ENCODE data around the gene EVA1A.
"Not testable (repeated sequence)": the region's sequence is repeated elsewhere in the genome, so short reads cannot be mapped to it uniquely, and the experiment has no call there.

EVA1A gene

DNA sequence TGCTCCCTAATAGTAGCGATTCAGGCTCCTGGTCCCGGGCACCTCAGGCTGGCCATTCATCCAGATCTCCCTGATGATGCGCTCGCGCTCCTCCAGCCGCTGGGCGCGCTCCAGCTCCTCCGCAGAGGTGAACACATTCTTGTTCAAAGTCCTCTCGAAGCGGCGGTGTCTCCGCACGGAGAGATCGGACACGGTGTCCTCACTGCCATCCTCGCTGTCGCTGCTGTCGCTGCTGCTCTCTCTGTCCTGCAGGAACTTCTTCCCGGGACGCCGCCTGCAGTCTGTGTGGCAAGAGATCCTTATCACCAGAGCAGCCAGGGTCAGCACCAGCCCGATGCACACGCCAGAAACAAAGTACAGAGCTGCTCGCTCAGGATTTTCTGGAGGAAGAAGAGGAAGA lies 67.5 kb downstream of the EVA1A start:
- DNase-seq (ENCODE audit: insufficient read length, low spot score), result no peak
- no peak for FAIRE-seq

DNA sequence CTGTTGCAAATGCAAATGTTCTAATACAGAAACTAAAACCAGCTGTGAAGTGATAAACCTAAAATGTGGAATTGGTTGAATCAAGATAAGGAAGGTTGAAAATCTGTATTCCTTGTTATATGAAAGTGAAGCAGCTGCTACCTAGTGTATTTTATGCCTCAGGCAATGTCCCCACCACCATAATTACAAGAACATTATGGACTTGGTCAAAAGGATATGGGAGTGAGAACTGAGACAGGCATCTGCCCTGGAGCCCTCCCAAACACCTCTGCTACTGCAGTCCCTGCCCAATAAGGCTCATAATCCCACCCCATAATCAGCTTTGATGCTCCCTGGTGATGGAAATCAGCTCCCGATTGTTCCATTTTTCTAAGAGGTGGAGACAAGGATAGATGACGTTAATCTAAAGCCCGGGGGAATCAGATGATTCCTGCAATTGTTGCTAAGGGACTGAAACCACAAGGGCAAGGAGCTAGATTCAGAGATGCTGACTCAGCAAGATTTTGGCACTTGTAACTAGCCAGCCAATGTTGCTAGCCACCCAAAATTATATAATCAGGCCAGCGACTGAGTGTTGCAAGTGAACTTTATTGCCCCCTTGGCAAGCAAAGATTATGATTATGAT lies 69.5 kb downstream of the EVA1A start:
- FAIRE-seq, result no peak
- DNase-seq (ENCODE audit: insufficient read length, low spot score), result no peak

DNA sequence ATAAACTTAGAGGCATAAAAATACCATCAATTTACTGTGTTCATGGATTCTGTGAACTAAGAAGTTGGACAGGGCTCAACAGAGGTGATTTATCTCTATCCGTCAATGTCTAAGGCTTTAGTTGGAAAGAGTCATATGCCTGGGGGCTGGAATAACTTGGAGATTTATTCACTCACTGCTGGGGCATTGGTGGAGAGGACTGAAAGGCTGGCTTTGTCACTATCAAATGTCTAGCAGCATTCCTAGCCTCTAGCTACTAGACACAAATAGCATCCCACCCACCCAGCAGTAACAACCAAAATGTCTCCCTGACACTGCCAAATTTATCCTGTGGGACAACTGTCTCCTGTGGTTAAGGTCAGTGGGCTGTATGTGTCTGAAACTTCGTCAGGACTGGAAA lies 71.0 kb downstream of the EVA1A start:
- DNase-seq (ENCODE audit: insufficient read length, low spot score), result no peak
- FAIRE-seq, result no peak

DNA sequence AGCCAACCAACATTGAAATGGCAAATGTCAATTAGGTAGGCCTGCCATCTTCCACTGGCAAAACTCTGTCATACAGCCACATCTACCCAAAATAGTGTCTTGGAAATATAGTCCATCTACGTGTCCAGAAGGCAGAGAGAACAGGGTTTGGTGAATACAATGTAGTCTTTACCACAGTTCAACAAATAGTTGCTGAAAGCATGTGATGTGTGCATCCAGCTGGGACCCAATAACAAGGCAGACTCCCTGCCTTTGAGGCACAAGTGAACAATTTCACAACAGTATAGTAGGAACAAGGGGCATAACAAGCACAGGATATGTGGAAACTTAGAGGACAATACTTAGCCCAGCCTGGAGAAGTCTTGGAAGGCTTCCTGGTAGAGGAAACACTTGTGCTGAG lies 72.6 kb downstream of the EVA1A start:
- DNase-seq (ENCODE audit: insufficient read length, low spot score) (no peak), FAIRE-seq (no peak)

DNA sequence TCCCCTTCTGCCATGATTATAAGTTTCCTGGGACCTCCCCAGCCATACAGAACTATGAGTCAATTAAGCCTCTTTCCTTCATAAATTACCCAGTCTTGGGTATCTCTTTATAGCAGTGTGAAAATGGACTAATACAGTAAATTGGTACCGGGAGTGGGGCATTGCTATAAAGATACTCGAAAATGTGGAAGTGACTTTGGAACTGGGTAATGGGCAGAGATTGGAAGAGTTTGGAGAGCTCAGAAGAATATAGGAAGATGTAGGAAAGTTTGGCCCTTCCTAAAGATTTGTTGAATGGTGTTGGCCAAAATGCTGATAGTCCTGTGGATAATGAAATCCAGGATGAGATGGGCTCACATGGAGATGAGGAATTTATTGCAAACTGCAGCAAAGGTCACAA lies 74.0 kb downstream of the EVA1A start:
- not testable (repeated sequence) for DNase-seq (ENCODE audit: insufficient read length, low spot score)

DNA sequence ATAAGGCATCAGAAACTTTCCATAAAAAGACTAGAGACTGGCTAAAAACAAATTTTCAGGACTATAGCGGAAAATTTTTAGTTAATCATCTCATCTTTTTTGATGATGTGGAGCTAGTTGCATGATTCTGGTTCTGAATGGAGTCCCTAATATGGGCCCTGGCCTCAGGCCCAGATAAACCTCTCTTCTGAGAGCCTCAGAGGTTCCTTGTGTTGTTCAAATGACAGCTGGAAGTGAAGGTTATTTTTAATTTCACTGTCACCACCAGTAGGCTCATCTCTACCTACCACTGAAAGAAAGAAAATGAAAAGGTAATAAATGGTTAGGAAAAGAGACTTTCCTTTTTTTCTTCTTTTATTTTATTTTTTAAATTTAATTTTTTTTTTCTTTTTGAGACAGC lies 75.9 kb downstream of the EVA1A start:
- FAIRE-seq (no peak), DNase-seq (ENCODE audit: insufficient read length, low spot score) (no peak)

More for the DNA sequence above, 74.0 kb downstream of the EVA1A start:
- not testable (repeated sequence) for FAIRE-seq

DNA sequence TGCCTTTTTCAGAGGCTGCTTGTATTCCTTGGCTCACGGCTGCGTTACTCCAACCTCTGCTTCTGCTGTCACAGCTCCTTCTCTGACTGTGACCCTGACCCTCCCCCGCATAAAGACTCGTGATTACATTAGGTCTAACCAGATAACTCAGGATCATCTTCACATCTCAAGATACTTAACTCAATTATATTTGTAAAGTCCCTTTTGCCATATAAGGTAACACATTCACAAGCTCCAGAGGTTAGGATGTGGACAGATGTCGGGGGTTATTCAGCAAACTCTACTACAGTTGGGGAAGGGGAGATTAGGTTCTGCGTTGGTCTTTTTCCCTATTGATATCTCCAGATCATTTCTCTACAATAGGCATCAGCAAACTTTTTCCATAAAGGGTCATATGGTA lies 76.9 kb downstream of the EVA1A start:
- FAIRE-seq (no peak), DNase-seq (ENCODE audit: insufficient read length, low spot score) (no peak)

DNA sequence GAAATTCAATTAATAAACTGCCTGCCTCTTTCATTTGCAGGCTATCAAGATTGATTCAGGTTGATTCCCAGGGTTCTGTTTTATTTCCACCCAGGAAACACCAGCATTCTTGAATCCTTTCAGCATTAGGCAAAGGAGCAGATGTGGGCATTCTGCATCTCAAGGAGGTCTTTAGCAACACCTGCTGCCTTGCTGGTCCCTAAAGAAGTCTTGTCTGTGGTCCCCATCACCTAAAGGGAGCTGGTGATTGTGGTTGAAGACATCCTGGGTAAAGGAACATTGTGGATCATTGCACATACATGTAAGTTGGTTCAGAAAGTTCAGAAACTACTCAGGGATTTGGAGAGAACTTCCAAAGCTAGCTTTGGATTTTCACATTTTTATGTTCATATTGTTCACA lies 78.3 kb downstream of the EVA1A start:
- FAIRE-seq (no peak), DNase-seq (ENCODE audit: insufficient read length, low spot score) (no peak)

DNA sequence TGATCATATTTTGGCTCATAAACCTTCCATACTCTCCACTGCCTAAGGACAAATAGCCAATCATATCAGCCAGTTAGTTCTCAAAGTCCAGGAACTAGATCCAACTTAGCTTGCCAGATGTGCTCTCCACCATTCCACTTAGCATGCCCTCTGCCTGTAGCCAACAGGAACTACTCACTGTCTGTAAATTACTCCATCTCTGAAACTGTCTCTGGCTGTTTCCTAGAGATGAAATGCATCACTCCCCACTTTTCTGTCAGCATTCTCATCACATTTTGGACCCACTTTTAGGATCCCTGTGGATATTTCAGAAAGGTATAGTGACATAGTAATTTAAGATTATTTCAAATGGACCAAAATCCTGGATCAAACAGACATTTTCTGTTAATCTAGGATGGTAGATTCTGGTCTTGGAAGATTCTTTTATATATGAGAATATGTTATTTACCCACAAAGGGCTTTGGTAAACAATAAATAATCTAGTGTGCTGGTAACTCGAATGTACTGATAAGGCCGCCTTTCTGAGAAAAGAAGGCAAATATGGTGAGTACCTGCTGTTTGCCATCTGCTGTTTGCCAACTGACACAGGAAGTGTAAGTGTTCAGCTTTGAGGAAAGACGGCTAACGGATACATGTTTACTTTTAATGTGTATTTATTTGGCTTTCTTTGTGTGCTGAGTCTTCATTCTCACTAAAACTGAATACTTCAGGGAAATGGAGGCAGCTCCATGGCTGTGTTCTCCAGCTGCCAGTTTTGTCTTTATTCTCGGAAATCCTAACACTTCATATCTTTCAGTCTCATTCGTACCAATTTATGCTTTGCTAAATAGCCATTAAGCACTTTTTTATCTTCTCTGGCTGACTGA lies 79.5 kb downstream of the EVA1A start:
- no peak for DNase-seq (ENCODE audit: insufficient read length, low spot score)

DNA sequence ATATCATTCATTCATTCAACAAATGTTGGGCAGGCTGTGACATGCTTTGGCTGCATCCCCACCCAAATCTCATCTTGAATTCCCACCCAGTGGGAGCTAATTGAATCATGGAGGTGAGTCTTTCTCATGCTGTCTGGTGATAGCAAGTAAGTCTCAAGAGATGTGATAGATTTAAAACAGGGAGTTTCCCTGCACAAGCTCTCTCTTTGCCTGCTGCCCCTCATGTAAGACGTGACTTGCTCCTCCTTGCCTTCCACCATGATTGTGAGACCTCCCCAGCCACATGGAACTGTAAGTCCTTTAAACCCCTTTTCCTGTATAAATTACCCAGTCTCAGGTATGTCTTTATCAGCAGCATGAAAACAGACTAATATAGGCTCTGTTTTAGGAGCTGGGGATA lies 83.0 kb downstream of the EVA1A start:
- not testable (repeated sequence) for FAIRE-seq; DNase-seq (ENCODE audit: insufficient read length, low spot score)

More for the DNA sequence above, 79.5 kb downstream of the EVA1A start:
- no peak for FAIRE-seq

DNA sequence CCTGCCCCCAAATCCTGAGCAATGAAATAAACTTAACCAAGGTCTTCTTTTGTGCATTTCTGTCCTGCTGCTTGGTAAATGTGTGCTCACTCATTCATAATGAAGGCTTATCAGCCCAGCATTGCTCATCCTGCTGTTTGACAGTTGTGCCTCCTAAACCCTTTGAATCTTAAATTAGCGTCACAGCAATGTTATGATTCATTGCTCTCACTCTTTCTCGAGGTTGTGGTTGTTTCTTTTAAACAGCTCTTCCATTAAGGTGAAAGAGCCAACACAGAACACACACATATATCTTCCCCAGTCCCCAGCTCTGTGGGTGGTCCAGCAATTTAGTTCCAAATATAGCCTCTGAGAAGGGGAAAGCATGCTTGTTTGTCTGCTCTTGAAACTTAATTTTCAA lies 84.0 kb downstream of the EVA1A start:
- FAIRE-seq, result no peak
- DNase-seq (ENCODE audit: insufficient read length, low spot score), result no peak

DNA sequence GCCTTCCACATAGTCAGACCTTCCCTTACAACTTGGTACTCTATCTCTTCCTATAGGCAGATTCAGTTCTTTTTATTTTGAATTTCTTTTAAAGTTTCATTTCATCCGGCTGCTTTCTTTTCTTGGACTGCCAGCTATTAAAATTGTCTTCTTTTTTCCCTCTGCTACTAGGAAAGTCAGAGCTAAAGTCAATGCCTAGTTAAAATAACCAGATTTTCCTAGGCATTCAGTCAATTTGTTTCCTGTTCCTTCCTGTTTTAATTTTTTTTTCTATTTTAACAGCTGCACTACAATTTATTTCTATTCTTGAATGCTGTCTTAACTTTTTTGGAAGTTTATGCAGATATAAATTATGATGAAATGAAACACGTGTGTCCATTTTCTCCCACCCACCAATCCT lies 84.8 kb downstream of the EVA1A start:
- DNase-seq (ENCODE audit: insufficient read length, low spot score) (no peak), FAIRE-seq (no peak)

DNA sequence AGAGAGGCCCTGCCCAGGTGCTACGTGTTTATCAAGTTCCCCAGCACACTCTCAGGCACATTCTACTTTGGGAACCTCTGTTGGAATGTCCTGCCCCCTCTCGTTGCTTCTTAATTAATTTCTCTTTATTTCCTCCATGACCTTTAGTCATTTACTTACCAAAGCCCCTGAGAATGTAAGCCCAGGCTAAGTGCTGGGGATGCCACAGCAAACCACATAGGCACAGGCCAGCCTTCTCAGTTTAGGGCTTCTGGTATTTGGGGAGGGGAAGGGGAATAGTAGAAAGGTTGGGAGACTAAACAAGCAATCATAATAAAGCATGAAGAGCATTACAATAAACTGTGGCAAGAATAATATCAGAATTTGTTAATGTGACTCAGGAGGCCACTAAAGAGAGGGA lies 85.7 kb downstream of the EVA1A start:
- FAIRE-seq (no peak), DNase-seq (ENCODE audit: insufficient read length, low spot score) (no peak)

DNA sequence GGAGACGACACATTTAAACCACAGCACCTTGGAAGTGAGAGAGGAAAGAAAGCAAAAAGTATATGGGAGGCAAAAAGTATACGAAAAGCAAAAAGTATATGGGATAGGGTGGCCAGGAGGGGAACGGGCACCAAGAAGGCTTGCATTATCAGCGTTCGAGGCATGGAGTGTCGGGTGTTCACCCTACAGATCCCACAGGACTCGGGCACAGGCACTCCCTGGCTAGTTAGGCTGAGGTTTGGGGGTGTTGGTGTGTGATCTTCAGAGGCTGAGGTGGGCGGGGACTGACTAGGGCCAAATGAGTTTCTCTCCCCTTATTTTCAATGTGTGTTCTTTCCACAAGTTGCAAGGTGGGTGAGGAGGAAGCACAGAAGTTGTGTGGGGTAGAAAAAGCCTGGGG lies 86.6 kb downstream of the EVA1A start:
- DNase-seq (ENCODE audit: insufficient read length, low spot score), result no peak
- no peak for FAIRE-seq

DNA sequence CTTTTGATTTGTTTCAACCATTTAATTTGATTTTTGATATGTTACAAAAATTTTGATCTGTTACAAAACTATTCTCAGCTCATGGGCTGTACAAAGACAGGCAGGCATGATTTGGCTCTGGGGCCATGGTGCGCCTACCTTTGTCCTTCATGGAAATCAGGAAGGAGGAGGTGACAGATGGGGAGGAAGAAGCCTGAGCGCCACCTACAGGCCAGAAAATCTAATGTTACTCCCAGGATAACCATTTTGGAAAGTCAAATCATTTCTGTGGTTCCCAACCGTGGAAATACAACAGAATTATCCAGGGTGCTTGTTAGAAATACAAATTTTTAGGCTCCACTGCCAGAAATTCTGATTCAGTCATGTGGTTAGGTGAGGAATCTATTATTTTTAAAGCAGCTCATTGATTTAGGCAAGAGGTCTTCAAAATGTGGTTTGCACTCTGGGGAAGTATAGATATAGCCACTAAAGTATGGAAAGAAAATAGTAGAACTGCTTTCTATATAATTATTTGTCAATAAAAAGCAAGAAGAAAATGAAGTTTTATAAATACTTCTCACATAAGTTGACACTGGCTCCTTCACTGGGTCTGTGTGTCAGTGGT lies 93.9 kb downstream of the EVA1A start:
- DNase-seq (ENCODE audit: insufficient read length, low spot score), result peak; percentile 12

DNA sequence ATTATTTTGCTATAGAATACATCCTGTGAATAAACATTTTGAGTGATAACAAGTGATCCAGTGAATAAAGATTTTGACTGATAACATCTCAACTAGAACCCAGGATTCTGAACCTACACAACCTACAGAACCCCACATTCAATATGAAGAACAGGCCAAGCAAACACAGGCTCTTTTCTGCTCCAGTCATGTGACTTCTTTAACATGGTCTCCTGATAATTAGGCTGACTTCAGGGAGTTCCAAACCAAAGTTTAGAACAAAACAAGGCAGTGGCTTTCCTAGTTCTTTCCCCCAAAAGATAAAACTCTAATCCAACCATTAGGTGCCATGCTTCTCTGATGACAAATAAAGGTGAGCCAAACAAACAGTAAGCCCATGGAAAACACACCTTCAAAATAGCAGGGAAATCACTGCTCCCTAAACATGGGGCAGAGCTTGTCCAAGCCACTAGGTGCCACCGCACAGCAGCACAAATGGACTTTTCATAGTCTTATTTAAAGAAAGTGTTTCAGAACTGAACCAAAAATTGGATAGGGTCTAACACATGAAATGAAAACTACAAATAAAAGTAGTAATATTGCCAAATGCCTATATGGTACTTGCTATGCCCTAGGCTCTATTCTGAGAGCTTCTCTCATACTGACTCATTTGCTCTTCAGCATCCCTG lies 95.3 kb downstream of the EVA1A start:
- DNase-seq (ENCODE audit: insufficient read length, low spot score), result no peak
- no peak for FAIRE-seq

More for the DNA sequence above, 93.9 kb downstream of the EVA1A start:
- peak; percentile 95 for FAIRE-seq

DNA sequence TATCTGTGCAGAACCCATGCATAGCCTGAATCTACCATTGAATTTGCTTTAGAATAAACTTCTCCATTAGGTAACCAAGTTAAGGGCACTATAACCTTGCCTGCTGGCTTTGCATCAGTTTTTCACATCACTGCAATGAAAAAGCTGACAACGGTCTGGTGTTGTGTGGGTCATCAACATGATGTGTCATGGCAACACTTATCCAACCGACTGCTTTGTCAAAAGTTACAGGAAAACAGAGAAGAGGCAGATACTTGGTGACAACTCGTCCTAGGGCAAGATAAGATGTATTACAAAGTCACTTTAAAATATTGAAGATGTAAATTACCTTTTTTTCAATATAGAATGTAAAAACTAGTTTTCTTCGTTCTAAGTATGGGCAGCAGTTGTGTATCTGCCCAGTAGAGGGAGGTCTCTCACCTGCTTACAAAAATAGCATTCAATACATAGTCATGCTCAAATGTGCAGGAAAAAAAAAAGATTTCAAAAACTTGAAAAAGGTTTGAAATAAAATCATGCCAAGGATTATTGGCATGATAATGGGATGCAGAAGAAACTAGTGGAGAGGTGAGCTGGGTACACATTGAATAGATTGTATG lies 96.3 kb downstream of the EVA1A start:
- FAIRE-seq (peak; percentile 40), DNase-seq (ENCODE audit: insufficient read length, low spot score) (no peak)

DNA sequence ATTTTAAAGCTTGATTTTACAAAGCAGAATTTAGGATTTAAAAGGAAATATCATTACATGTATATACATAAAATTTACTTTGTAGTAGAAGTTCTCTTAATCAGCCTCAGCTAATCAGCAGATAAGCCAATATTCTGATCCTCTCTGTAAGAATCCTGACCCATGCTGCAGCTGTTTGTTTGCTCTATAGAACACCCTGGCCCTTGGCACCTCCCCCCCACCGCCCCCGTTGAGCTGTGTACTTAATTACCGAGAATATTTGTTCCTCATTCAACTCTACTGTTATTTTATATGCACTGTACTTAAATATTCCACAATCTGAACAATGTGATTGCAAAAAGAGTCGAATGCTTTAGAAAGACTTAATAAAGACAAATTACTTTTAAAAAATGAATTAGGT lies 98.0 kb downstream of the EVA1A start:
- DNase-seq (ENCODE audit: insufficient read length, low spot score), result no peak
- FAIRE-seq, result no peak

DNA sequence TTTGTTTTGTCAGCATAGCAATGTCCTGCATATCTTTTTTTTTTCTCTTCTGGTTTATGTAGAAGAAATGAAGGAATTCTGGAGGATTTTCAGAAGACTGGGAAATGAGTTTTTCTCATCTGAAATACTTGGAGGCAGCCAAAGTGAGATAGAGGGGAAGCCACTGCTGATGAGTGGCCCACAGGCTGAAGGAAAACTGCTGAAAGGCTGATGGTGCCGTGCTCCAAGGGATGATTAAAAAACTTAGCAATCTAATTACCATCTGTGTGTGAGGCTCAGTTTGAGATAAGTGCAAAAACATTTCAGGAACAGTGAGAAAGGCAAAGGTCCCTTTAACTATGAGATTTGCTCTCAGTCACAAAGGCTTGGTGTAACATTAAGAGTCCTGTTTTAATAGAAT lies 98.5 kb downstream of the EVA1A start:
- DNase-seq (ENCODE audit: insufficient read length, low spot score) (no peak), FAIRE-seq (no peak)

DNA sequence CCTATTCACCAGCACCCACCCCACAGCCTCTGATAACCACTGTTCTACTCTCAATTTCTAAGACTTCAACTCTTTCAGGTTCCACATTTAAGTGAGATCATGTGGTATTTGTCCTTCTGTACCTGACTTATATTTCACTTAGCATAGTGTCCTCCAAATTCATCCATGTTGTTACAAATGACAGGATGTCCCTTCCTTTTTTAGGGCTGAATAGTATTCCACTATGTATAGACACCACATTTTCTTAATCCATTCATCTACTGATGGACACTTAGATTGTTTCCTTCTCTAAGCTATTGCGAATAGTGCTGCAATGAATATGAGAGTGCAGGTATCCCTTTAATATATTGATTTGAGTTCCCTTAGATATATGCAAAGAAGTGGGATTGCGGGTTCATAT lies 100.1 kb downstream of the EVA1A start:
- DNase-seq (ENCODE audit: insufficient read length, low spot score) (no peak), FAIRE-seq (no peak)

All from GM19239 (cell line).